Thoracic aorta (tissue), 2 donors: Measurements from ENCODE around the gene FAM107B. TPM values are rescaled to one million over a fixed set of nuclear protein-coding genes. Genes with fewer than 3 reads are reported as not detected.

Source experiments
- ATAC-seq: fragments of 150-250 bp; one replicate; pipeline ENCODE4 v1.8.0; 2017; ENCODE audit warnings: low read depth; ENCODE audit not compliant: insufficient number of reproducible peaks, low FRiP score
- DNase-seq: peaks from one replicate; pipeline ENCODE4 v3.0.0-alpha.2; 2020; ENCODE audit warnings: low spot score
- H3K27ac ChIP-seq, 2 donors: fragments of 200-600 bp; sonication (generic); 1 replicate in 1 of 2; 2 replicates in 1 of 2; pipeline ENCODE4 v1.5.1; 2016; ENCODE audit warnings: mild to moderate bottlenecking in 2 of 2, moderate library complexity in 2 of 2
- H3K27me3 ChIP-seq: fragments of 200-600 bp; sonication (generic); replicated peaks from 2 replicates; pipeline ENCODE4 v1.6.0; 2016; ENCODE audit warnings: mild to moderate bottlenecking; ENCODE audit not compliant: insufficient read depth
- H3K36me3 ChIP-seq: fragments of 200-600 bp; sonication (generic); one replicate; pipeline ENCODE4 v1.5.1; 2016
- H3K4me1 ChIP-seq, 2 donors: fragments of 200-600 bp; sonication (generic); 1 replicate in 1 of 2; 2 replicates in 1 of 2; pipeline versions ENCODE4 v1.5.1 to v1.6.0; 2016; ENCODE audit warnings: low read depth in 2 of 2, mild to moderate bottlenecking in 1 of 2; ENCODE audit not compliant: control insufficient read depth in 1 of 2
- H3K4me3 ChIP-seq: fragments of 200-600 bp; sonication (generic); 2 replicates; pipeline ENCODE4 v1.5.1; 2016; ENCODE audit warnings: mild to moderate bottlenecking
- H3K9me3 ChIP-seq: fragments of 200-600 bp; sonication (generic); 2 replicates; pipeline ENCODE4 v1.5.1; 2016
- CTCF ChIP-seq: fragments of 200-600 bp; sonication (generic); IDR thresholded peaks from one replicate; pipeline ENCODE4 v1.5.1; 2019; ENCODE audit warnings: antibody characterized with exemption
- total RNA-seq, 2 donors: library from RNA; depleted of rRNA; stranded (reverse); fragments of >200 nt; gene quantifications; one replicate each; pipeline versions ENCODE4 v1.1.0 to v1.2.3, GENCODE V29; 2016

Gene FAM107B
- total RNA-seq, 2 donors from 2014 or later: 33.6 to 50.6 TPM

GRCh38 chr10:14524691-14525324, 249.9 kb downstream of the FAM107B start:
- Histone ChIP-seq H3K27ac (no peak overlapping the region), H3K4me3 (no peak overlapping the region), H3K9me3 (no peaks in the 10 kb centered on the region), H3K27me3 (no peaks in the 10 kb centered on the region), H3K4me1 (no peaks in the 10 kb centered on the region), H3K36me3 (peaks cover 12% of the 10 kb centered on the region)
- ATAC-seq (no peak), DNase-seq (no peak)
- no peak for TF ChIP-seq CTCF

- H3K4me1 ChIP-seq: no peaks in the 10 kb centered on the region
- no peaks in the 10 kb centered on the region for H3K27me3 ChIP-seq
- no peaks in the 10 kb centered on the region for H3K9me3 ChIP-seq
- H3K36me3 ChIP-seq: peaks cover 8% of the 10 kb centered on the region
- no peak overlapping the region for H3K4me3 ChIP-seq
- H3K27ac ChIP-seq: no peak overlapping the region
- no peak for DNase-seq
- no peak for TF ChIP-seq CTCF
- ATAC-seq: no peak
These were observed 251.4 kb downstream of the FAM107B start for GRCh38 chr10:14523286-14523685.

GRCh38 chr10:14519785-14520184, 254.9 kb downstream of the FAM107B start:
- Histone ChIP-seq H3K27ac (no peak overlapping the region), H3K9me3 (no peaks in the 10 kb centered on the region), H3K4me3 (no peak overlapping the region), H3K27me3 (no peaks in the 10 kb centered on the region), H3K4me1 (no peaks in the 10 kb centered on the region), H3K36me3 (peaks cover 8% of the 10 kb centered on the region)
- TF ChIP-seq CTCF: no peak
- DNase-seq (no peak), ATAC-seq (no peak)

- Histone ChIP-seq H3K9me3 (no peaks in the 10 kb centered on the region), H3K27me3 (no peaks in the 10 kb centered on the region), H3K4me3 (no peak overlapping the region), H3K36me3 (peaks cover 8% of the 10 kb centered on the region), H3K4me1 (no peaks in the 10 kb centered on the region), H3K27ac (no peak overlapping the region)
- ATAC-seq: no peak
- TF ChIP-seq CTCF: no peak
- no peak for DNase-seq
These were observed 256.5 kb downstream of the FAM107B start for GRCh38 chr10:14518149-14518548.

- H3K9me3 ChIP-seq: no peaks in the 10 kb centered on the region
- ATAC-seq: no peak
These were observed 261.6 kb downstream of the FAM107B start for GRCh38 chr10:14513123-14513522.

More at GRCh38 chr10:14513123-14513522, 261.6 kb downstream of the FAM107B start:
- no peaks in the 10 kb centered on the region for H3K27me3 ChIP-seq
- DNase-seq: no peak
- no peaks in the 10 kb centered on the region for H3K36me3 ChIP-seq
- H3K27ac ChIP-seq: no peak overlapping the region
- no peak for TF ChIP-seq CTCF
- H3K4me1 ChIP-seq: no peaks in the 10 kb centered on the region
- H3K4me3 ChIP-seq: no peak overlapping the region
